ENCODE results near the gene CYGB. TPM values are rescaled to one million over a fixed set of nuclear protein-coding genes. Genes with fewer than 3 reads are reported as not detected.
A peak's percentile ranks its signal among the peaks of the same experiment; 100 is the strongest.

The CYGB gene
- total RNA-seq, 2 experiments from 2014 or later: 0.40 TPM; not detected in 1

GRCh38 chr17:76558198-76559095 lies 20.9 kb upstream of the CYGB start:
- Mint-ChIP-seq H3K4me1 (ENCODE audit: low read depth) (peaks cover 64% of the 10 kb centered on the region), H3K4me3 (peak overlapping the region; percentile 100), H3K9me3 (ENCODE audit: insufficient read depth) (no peaks in the 10 kb centered on the region), H3K27me3 (ENCODE audit: low read depth) (no peaks in the 10 kb centered on the region), H3K27ac (peak overlapping the region; percentile 99), H3K36me3 (ENCODE audit: low read depth) (peaks cover 57% of the 10 kb centered on the region)
- CTCF ChIA-PET: interaction anchor here (0.6 to 6.1 kb wide), 26 partner anchors 9 to 168 kb away, joined by 3 to 82 read pairs (median 4); partner anchors contain the start of genes JMJD6, METTL23, RHBDF2 and ST6GALNAC1
- POLR2A ChIA-PET: interaction anchor here (0.7 to 1.9 kb wide), 13 partner anchors 8 to 652 kb away, joined by 3 to 12 read pairs (median 5); partner anchors contain the start of genes MFSD11, PRCD, PRPSAP1 and SRSF2
- ATAC-seq: no peak
- DNase-seq: peak; percentile 41

GRCh38 chr17:76557368-76558197 lies 20.1 kb upstream of the CYGB start:
- ChIA-PET CTCF (interaction anchor here (0.6 to 6.1 kb wide), 29 partner anchors 9 to 169 kb away, joined by 3 to 82 read pairs (median 4); partner anchors contain the start of genes JMJD6, METTL23, RHBDF2 and ST6GALNAC1), POLR2A (interaction anchor here (0.6 to 1.9 kb wide), 21 partner anchors 9 to 911 kb away, joined by 3 to 12 read pairs (median 4); partner anchors contain the start of genes MFSD11, PRCD, PRPSAP1 and RHBDF2)
- Mint-ChIP-seq H3K9me3 (ENCODE audit: insufficient read depth) (no peaks in the 10 kb centered on the region), H3K4me1 (ENCODE audit: low read depth) (peaks cover 55% of the 10 kb centered on the region), H3K4me3 (peak overlapping the region; percentile 100), H3K36me3 (ENCODE audit: low read depth) (peaks cover 48% of the 10 kb centered on the region), H3K27me3 (ENCODE audit: low read depth) (no peaks in the 10 kb centered on the region), H3K27ac (peak overlapping the region; percentile 99)
- DNase-seq: peak; percentile 97
- ATAC-seq: peak; percentile 94

- H3K27me3 Mint-ChIP-seq (ENCODE audit: low read depth): no peaks in the 10 kb centered on the region
- peaks cover 51% of the 10 kb centered on the region for H3K4me1 Mint-ChIP-seq (ENCODE audit: low read depth)
- ATAC-seq (peak; percentile 19), DNase-seq (no peak)
- ChIA-PET CTCF (interaction anchor here (0.8 to 6.1 kb wide), 17 partner anchors 10 to 148 kb away, joined by 3 to 82 read pairs (median 4); no protein-coding TSS in a partner anchor), POLR2A (interaction anchor here (0.6 to 1.9 kb wide), 14 partner anchors 10 to 912 kb away, joined by 3 to 8 read pairs (median 4); partner anchors contain the start of genes PRCD, PRPSAP1 and RHBDF2)
- peaks cover 45% of the 10 kb centered on the region for H3K36me3 Mint-ChIP-seq (ENCODE audit: low read depth)
- H3K4me3 Mint-ChIP-seq: peak overlapping the region; percentile 100
- peak overlapping the region; percentile 99 for H3K27ac Mint-ChIP-seq
- no peaks in the 10 kb centered on the region for H3K9me3 Mint-ChIP-seq (ENCODE audit: insufficient read depth)
Measured at GRCh38 chr17:76556765-76557367, 19.4 kb upstream of the CYGB start.

GRCh38 chr17:76554131-76554530 lies 16.6 kb upstream of the CYGB start:
- H3K36me3 Mint-ChIP-seq (ENCODE audit: low read depth): peaks cover 20% of the 10 kb centered on the region
- ChIA-PET POLR2A (no interaction called here), CTCF (interaction anchor here (1.0 kb wide), 1 partner anchor 127 kb away, joined by 7 read pairs; no protein-coding TSS in a partner anchor)
- peaks cover 34% of the 10 kb centered on the region for H3K4me1 Mint-ChIP-seq (ENCODE audit: low read depth)
- no peak overlapping the region for H3K4me3 Mint-ChIP-seq
- ATAC-seq: no peak
- H3K27ac Mint-ChIP-seq: no peak overlapping the region
- no peak for DNase-seq
- no peaks in the 10 kb centered on the region for H3K9me3 Mint-ChIP-seq (ENCODE audit: insufficient read depth)
- no peaks in the 10 kb centered on the region for H3K27me3 Mint-ChIP-seq (ENCODE audit: low read depth)

GRCh38 chr17:76553178-76553908 lies 15.8 kb upstream of the CYGB start:
- Mint-ChIP-seq H3K27ac (no peak overlapping the region), H3K36me3 (ENCODE audit: low read depth) (peaks cover 12% of the 10 kb centered on the region), H3K4me1 (ENCODE audit: low read depth) (peaks cover 26% of the 10 kb centered on the region), H3K27me3 (ENCODE audit: low read depth) (no peaks in the 10 kb centered on the region), H3K4me3 (no peak overlapping the region), H3K9me3 (ENCODE audit: insufficient read depth) (no peaks in the 10 kb centered on the region)
- ChIA-PET CTCF (interaction anchor here (1.0 to 2.0 kb wide), 5 partner anchors 10 to 128 kb away, joined by 3 to 7 read pairs (median 4); partner anchors contain the start of gene PRCD), POLR2A (interaction anchor here (0.5 kb wide), 1 partner anchor 40 kb away, joined by 3 read pairs; no protein-coding TSS in a partner anchor)
- no peak for ATAC-seq
- no peak for DNase-seq

GRCh38 chr17:76551685-76552084 lies 14.2 kb upstream of the CYGB start:
- DNase-seq (no peak), ATAC-seq (no peak)
- ChIA-PET CTCF (interaction anchor here (1.1 to 2.1 kb wide), 5 partner anchors 8 to 29 kb away, joined by 3 to 17 read pairs (median 5); partner anchors contain the start of gene PRCD), POLR2A (no interaction called here)
- H3K4me3 Mint-ChIP-seq: no peak overlapping the region
- H3K9me3 Mint-ChIP-seq (ENCODE audit: insufficient read depth): no peaks in the 10 kb centered on the region
- peaks cover 19% of the 10 kb centered on the region for H3K4me1 Mint-ChIP-seq (ENCODE audit: low read depth)
- no peaks in the 10 kb centered on the region for H3K27me3 Mint-ChIP-seq (ENCODE audit: low read depth)
- no peaks in the 10 kb centered on the region for H3K36me3 Mint-ChIP-seq (ENCODE audit: low read depth)
- no peak overlapping the region for H3K27ac Mint-ChIP-seq

- Mint-ChIP-seq H3K4me1 (ENCODE audit: low read depth) (peaks cover 15% of the 10 kb centered on the region), H3K9me3 (ENCODE audit: insufficient read depth) (no peaks in the 10 kb centered on the region), H3K36me3 (ENCODE audit: low read depth) (no peaks in the 10 kb centered on the region), H3K4me3 (no peak overlapping the region), H3K27ac (peak overlapping the region; percentile 3), H3K27me3 (ENCODE audit: low read depth) (no peaks in the 10 kb centered on the region)
- DNase-seq: no peak
- no peak for ATAC-seq
- ChIA-PET CTCF (interaction anchor here (1.1 to 2.1 kb wide), 4 partner anchors 9 to 28 kb away, joined by 3 to 17 read pairs (median 6); partner anchors contain the start of gene PRCD), POLR2A (interaction anchor here (0.6 kb wide), 1 partner anchor 125 kb away, joined by 3 read pairs; no protein-coding TSS in a partner anchor)
Measured at GRCh38 chr17:76550712-76551615, 13.5 kb upstream of the CYGB start.

- ATAC-seq (no peak), DNase-seq (no peak)
- Mint-ChIP-seq H3K27ac (no peak overlapping the region), H3K36me3 (ENCODE audit: low read depth) (no peaks in the 10 kb centered on the region), H3K27me3 (ENCODE audit: low read depth) (no peaks in the 10 kb centered on the region), H3K4me1 (ENCODE audit: low read depth) (peaks cover 13% of the 10 kb centered on the region), H3K9me3 (ENCODE audit: insufficient read depth) (no peaks in the 10 kb centered on the region), H3K4me3 (no peak overlapping the region)
- ChIA-PET CTCF (interaction anchor here (0.9 to 1.9 kb wide), 5 partner anchors 13 to 132 kb away, joined by 3 to 14 read pairs (median 4); no protein-coding TSS in a partner anchor), POLR2A (no interaction called here)
Measured at GRCh38 chr17:76549539-76549938, 12.0 kb upstream of the CYGB start.

- ChIA-PET POLR2A (no interaction called here), CTCF (interaction anchor here (0.9 to 1.9 kb wide), 5 partner anchors 13 to 133 kb away, joined by 3 to 14 read pairs (median 4); no protein-coding TSS in a partner anchor)
- no peak overlapping the region for H3K27ac Mint-ChIP-seq
- no peak for ATAC-seq
- no peaks in the 10 kb centered on the region for H3K27me3 Mint-ChIP-seq (ENCODE audit: low read depth)
- H3K4me1 Mint-ChIP-seq (ENCODE audit: low read depth): peaks cover 16% of the 10 kb centered on the region
- H3K36me3 Mint-ChIP-seq (ENCODE audit: low read depth): no peaks in the 10 kb centered on the region
- H3K9me3 Mint-ChIP-seq (ENCODE audit: insufficient read depth): no peaks in the 10 kb centered on the region
- DNase-seq: no peak
- no peak overlapping the region for H3K4me3 Mint-ChIP-seq
Measured at GRCh38 chr17:76549215-76549518, 11.7 kb upstream of the CYGB start.

All from activated CD8-positive, alpha-beta T cell treated with anti-CD3 and anti-CD28 coated beads, Interleukin-2, amount 10 ng/mL, durations not matched to agents 7 days and 5 days (primary cell).